AG09309 (cell line): ENCODE results near the gene ZSCAN16.

ENCODE experiments used
- DNase-seq: peaks from one replicate; pipeline ENCODE4 v3.0.0-alpha.2; 2010; ENCODE audit warnings: low read depth
- H3K4me3 ChIP-seq: 2 replicates; pipeline ENCODE4 v1.5.1; 2011; ENCODE audit warnings: mild to moderate bottlenecking, low read depth, low read length, moderate library complexity; ENCODE audit not compliant: control insufficient read depth
- CTCF ChIP-seq: IDR thresholded peaks from 2 replicates; pipeline ENCODE4 v1.5.1; 2011; ENCODE audit warnings: mild to moderate bottlenecking, low read depth, low read length, inconsistent platforms; ENCODE audit not compliant: insufficient read depth, control insufficient read depth; ENCODE audit errors: missing control alignments

The ZSCAN16 gene

GRCh38 chr6:28139860-28140543 lies 15.6 kb downstream of the ZSCAN16 start:
- no peak for DNase-seq
- no peak for TF ChIP-seq CTCF
- no peak overlapping the region for H3K4me3 ChIP-seq

- TF ChIP-seq CTCF, result no peak
- DNase-seq, result no peak
- no peak overlapping the region for H3K4me3 ChIP-seq
Observed at GRCh38 chr6:28140616-28141015, 16.2 kb downstream of the ZSCAN16 start.

GRCh38 chr6:28141500-28142329 lies 17.3 kb downstream of the ZSCAN16 start, which contains the start of gene ZKSCAN8:
Gene ZKSCAN8 (plus strand): TSS chr6:28141883. CDS start chr6:28148408, 6,525 bp downstream.
- peak within 1 kb of the TSS; percentile 97 for H3K4me3 ChIP-seq
- DNase-seq, result peak; percentile 55
- no peak for TF ChIP-seq CTCF

GRCh38 chr6:28142446-28142845 lies 18.0 kb downstream of the ZSCAN16 start:
- no peak for TF ChIP-seq CTCF
- H3K4me3 ChIP-seq, result peak overlapping the region; percentile 97
- no peak for DNase-seq

GRCh38 chr6:28145231-28145630 lies 20.8 kb downstream of the ZSCAN16 start:
- H3K4me3 ChIP-seq, result no peak overlapping the region
- no peak for DNase-seq
- no peak for TF ChIP-seq CTCF

- TF ChIP-seq CTCF, result no peak
- no peak for DNase-seq
- no peak overlapping the region for H3K4me3 ChIP-seq
Observed at GRCh38 chr6:28152531-28152930, 28.1 kb downstream of the ZSCAN16 start.
